22Rv1 (cell line): ENCODE data around the gene DYRK1A.

ENCODE experiments used
- H3K27ac ChIP-seq: fragments of 450-650 bp; 2 replicates; pipeline ENCODE4 v1.5.1; 2017
- CTCF ChIP-seq: fragments of 450-650 bp; IDR thresholded peaks from 2 replicates; pipeline ENCODE4 v1.5.1; 2017; ENCODE audit warnings: mild to moderate bottlenecking
- ZFX ChIP-seq: fragments of 450-650 bp; IDR thresholded peaks from 2 replicates; pipeline ENCODE4 v1.6.1; 2017; ENCODE audit warnings: antibody characterized with exemption, borderline replicate concordance

Gene DYRK1A

GRCh38 chr21:37421306-37421705 is 54.7 kb downstream of the DYRK1A start:
- no peak for TF ChIP-seq ZFX
- TF ChIP-seq CTCF: no peak
- H3K27ac ChIP-seq: no peak overlapping the region

- TF ChIP-seq CTCF (no peak), ZFX (no peak)
- H3K27ac ChIP-seq: no peak overlapping the region
Observed at GRCh38 chr21:37422382-37422781, 55.8 kb downstream of the DYRK1A start.

- TF ChIP-seq ZFX (no peak), CTCF (no peak)
Observed at GRCh38 chr21:37423103-37423502, 56.5 kb downstream of the DYRK1A start.

GRCh38 chr21:37424396-37424795 is 57.8 kb downstream of the DYRK1A start:
- no peak overlapping the region for H3K27ac ChIP-seq
- TF ChIP-seq CTCF (no peak), ZFX (no peak)

More at GRCh38 chr21:37423103-37423502, 56.5 kb downstream of the DYRK1A start:
- no peak overlapping the region for H3K27ac ChIP-seq

GRCh38 chr21:37425001-37425400 is 58.4 kb downstream of the DYRK1A start:
- no peak for TF ChIP-seq ZFX
- TF ChIP-seq CTCF: no peak
- H3K27ac ChIP-seq: no peak overlapping the region

- no peak for TF ChIP-seq CTCF
Observed at GRCh38 chr21:37425684-37426083, 59.1 kb downstream of the DYRK1A start.

GRCh38 chr21:37427221-37427620 is 60.6 kb downstream of the DYRK1A start:
- no peak overlapping the region for H3K27ac ChIP-seq
- TF ChIP-seq CTCF (no peak), ZFX (no peak)

More at GRCh38 chr21:37425684-37426083, 59.1 kb downstream of the DYRK1A start:
- no peak overlapping the region for H3K27ac ChIP-seq
